ENCODE results near the gene USP12.
"Not testable (repeated sequence)": the region's sequence is repeated elsewhere in the genome, so short reads cannot be mapped to it uniquely, and the experiment has no call there.

Gene USP12

GRCh38 chr13:27073186-27073585 is 98.4 kb downstream of the USP12 start:
- no peak for DNase-seq (ENCODE audit: low read depth)

GRCh38 chr13:27066123-27066522 is 105.5 kb downstream of the USP12 start:
- DNase-seq (ENCODE audit: low read depth): not testable (repeated sequence)

- DNase-seq (ENCODE audit: low read depth): no peak
These were observed 106.0 kb downstream of the USP12 start for GRCh38 chr13:27065582-27065981.

GRCh38 chr13:27064252-27064995 is 107.2 kb downstream of the USP12 start:
- no peak for DNase-seq (ENCODE audit: low read depth)

GRCh38 chr13:27057817-27058216 is 113.8 kb downstream of the USP12 start:
- DNase-seq (ENCODE audit: low read depth): no peak

- no peak for DNase-seq (ENCODE audit: low read depth)
These were observed 116.1 kb downstream of the USP12 start for GRCh38 chr13:27055526-27055925.

- no peak for DNase-seq (ENCODE audit: low read depth)
These were observed 116.9 kb downstream of the USP12 start for GRCh38 chr13:27054760-27055159.

- DNase-seq (ENCODE audit: low read depth): peak; percentile 94
These were observed 117.6 kb downstream of the USP12 start for GRCh38 chr13:27053902-27054595.

GRCh38 chr13:27053210-27053884 is 118.3 kb downstream of the USP12 start:
- DNase-seq (ENCODE audit: low read depth): no peak

- DNase-seq (ENCODE audit: low read depth): no peak
These were observed 118.9 kb downstream of the USP12 start for GRCh38 chr13:27052551-27053208.

- no peak for DNase-seq (ENCODE audit: low read depth)
These were observed 124.5 kb downstream of the USP12 start for GRCh38 chr13:27047081-27047480.

- DNase-seq (ENCODE audit: low read depth): no peak
These were observed 126.6 kb downstream of the USP12 start for GRCh38 chr13:27044837-27045570.

- peak; percentile 98 for DNase-seq (ENCODE audit: low read depth)
These were observed 128.6 kb downstream of the USP12 start for GRCh38 chr13:27043013-27043412.

- DNase-seq (ENCODE audit: low read depth): no peak
These were observed 130.3 kb downstream of the USP12 start for GRCh38 chr13:27041341-27041740.

GRCh38 chr13:27040826-27041108 is 130.8 kb downstream of the USP12 start:
- no peak for DNase-seq (ENCODE audit: low read depth)

- DNase-seq (ENCODE audit: low read depth): no peak
These were observed 132.4 kb downstream of the USP12 start for GRCh38 chr13:27039171-27039701.

GRCh38 chr13:27038323-27038722 is 133.3 kb downstream of the USP12 start:
- peak; percentile 79 for DNase-seq (ENCODE audit: low read depth)

GRCh38 chr13:27037571-27037970 is 134.0 kb downstream of the USP12 start:
- no peak for DNase-seq (ENCODE audit: low read depth)

- DNase-seq (ENCODE audit: low read depth): no peak
These were observed 134.4 kb downstream of the USP12 start for GRCh38 chr13:27037171-27037570.

- peak; percentile 69 for DNase-seq (ENCODE audit: low read depth)
These were observed 135.2 kb downstream of the USP12 start for GRCh38 chr13:27036236-27036981.

- DNase-seq (ENCODE audit: low read depth): peak; percentile 81
These were observed 135.7 kb downstream of the USP12 start for GRCh38 chr13:27035892-27036235.
